Right atrium auricular region (tissue), 2 donors: ENCODE results near the gene LRP1B. TPM values are rescaled to one million over a fixed set of nuclear protein-coding genes. Genes with fewer than 3 reads are reported as not detected.
A peak's percentile ranks its signal among the peaks of the same experiment; 100 is the strongest.

Source experiments
- DNase-seq: peaks from one replicate; pipeline ENCODE4 v3.0.0-alpha.2; 2019; ENCODE audit warnings: low spot score
- H3K27ac ChIP-seq, 2 donors: fragments of 200-600 bp; sonication (generic); 1 replicate in 1 of 2; 2 replicates in 1 of 2; pipeline ENCODE4 v1.5.1; 2016 to 2019
- H3K27me3 ChIP-seq, 2 donors: fragments of 200-600 bp; sonication (generic); one replicate each; pipeline versions ENCODE4 v1.5.1 to v1.6.0; 2017 to 2019
- H3K36me3 ChIP-seq: fragments of 200-600 bp; sonication (generic); one replicate; pipeline ENCODE4 v1.5.1; 2016
- H3K4me1 ChIP-seq, 2 donors: fragments of 200-600 bp; sonication (generic); one replicate each; pipeline versions ENCODE4 v1.5.1 to v1.6.0; 2017 to 2019
- H3K4me3 ChIP-seq, 2 donors: fragments of 200-600 bp; sonication (generic); 1 replicate in 1 of 2; 2 replicates in 1 of 2; pipeline ENCODE4 v1.5.1; 2017 to 2019; ENCODE audit warnings: mild to moderate bottlenecking in 1 of 2, moderate library complexity in 1 of 2
- H3K9me3 ChIP-seq, 2 donors: fragments of 200-600 bp; sonication (generic); one replicate each; pipeline ENCODE4 v1.5.1; 2019
- CTCF ChIP-seq, 2 donors: fragments of 200-600 bp; sonication (generic); IDR thresholded peaks; one replicate each; pipeline ENCODE4 v1.5.1; 2019; ENCODE audit warnings: antibody characterized with exemption in 2 of 2
- total RNA-seq, 2 donors: library from RNA; depleted of rRNA; stranded (reverse); fragments of >200 nt; gene quantifications; one replicate each; pipeline ENCODE4 v1.1.0, GENCODE V29; 2016

Gene LRP1B
- total RNA-seq, 2 donors from 2014 or later: 0.44 to 0.47 TPM

GRCh38 chr2:140876015-140876414 lies 1254.8 kb downstream of the LRP1B start:
- TF ChIP-seq CTCF (IDR thresholded peaks at IDR 0.05): no peak
- H3K9me3 ChIP-seq: peaks cover 0 to 16% of the 10 kb centered on the region in 2 donors
- H3K36me3 ChIP-seq: no peaks in the 10 kb centered on the region
- H3K27ac ChIP-seq: no peak overlapping the region
- H3K4me1 ChIP-seq: no peaks in the 10 kb centered on the region
- no peak for DNase-seq
- H3K27me3 ChIP-seq: no peaks in the 10 kb centered on the region
- H3K4me3 ChIP-seq: no peak overlapping the region

GRCh38 chr2:140873915-140874531 lies 1256.8 kb downstream of the LRP1B start:
- TF ChIP-seq CTCF (IDR thresholded peaks at IDR 0.05): no peak
- Histone ChIP-seq H3K27ac (no peak overlapping the region), H3K36me3 (no peaks in the 10 kb centered on the region), H3K27me3 (no peaks in the 10 kb centered on the region), H3K4me1 (no peaks in the 10 kb centered on the region), H3K4me3 (no peak overlapping the region), H3K9me3 (peaks cover 0 to 16% of the 10 kb centered on the region in 2 donors)
- DNase-seq: no peak

- H3K9me3 ChIP-seq: peaks cover 0 to 11% of the 10 kb centered on the region in 2 donors
- H3K4me3 ChIP-seq: no peak overlapping the region
- no peaks in the 10 kb centered on the region for H3K27me3 ChIP-seq
- H3K4me1 ChIP-seq: no peaks in the 10 kb centered on the region
- no peak overlapping the region for H3K27ac ChIP-seq
- DNase-seq: no peak
- no peak for TF ChIP-seq CTCF (IDR thresholded peaks at IDR 0.05)
- no peaks in the 10 kb centered on the region for H3K36me3 ChIP-seq
Observed at GRCh38 chr2:140869925-140870324, 1260.9 kb downstream of the LRP1B start.

GRCh38 chr2:140869107-140869506 lies 1261.7 kb downstream of the LRP1B start:
- Histone ChIP-seq H3K9me3 (peaks cover 0 to 9% of the 10 kb centered on the region in 2 donors), H3K27me3 (no peaks in the 10 kb centered on the region), H3K27ac (no peak overlapping the region), H3K4me1 (no peaks in the 10 kb centered on the region), H3K4me3 (no peak overlapping the region), H3K36me3 (no peaks in the 10 kb centered on the region)
- DNase-seq: no peak
- TF ChIP-seq CTCF (IDR thresholded peaks at IDR 0.05): no peak

GRCh38 chr2:140865837-140866236 lies 1265.0 kb downstream of the LRP1B start:
- H3K36me3 ChIP-seq: no peaks in the 10 kb centered on the region
- no peak for TF ChIP-seq CTCF (IDR thresholded peaks at IDR 0.05)
- H3K4me3 ChIP-seq: no peak overlapping the region
- no peaks in the 10 kb centered on the region for H3K9me3 ChIP-seq
- no peaks in the 10 kb centered on the region for H3K4me1 ChIP-seq
- no peaks in the 10 kb centered on the region for H3K27me3 ChIP-seq
- no peak overlapping the region for H3K27ac ChIP-seq
- DNase-seq: no peak

- Histone ChIP-seq H3K27me3 (no peaks in the 10 kb centered on the region), H3K4me3 (no peak overlapping the region), H3K9me3 (peaks cover 0 to 2% of the 10 kb centered on the region in 2 donors), H3K4me1 (no peaks in the 10 kb centered on the region), H3K27ac (no peak overlapping the region), H3K36me3 (no peaks in the 10 kb centered on the region)
- TF ChIP-seq CTCF (IDR thresholded peaks at IDR 0.05): peak in 1 of 2 donors; percentile 64
- DNase-seq: no peak
Observed at GRCh38 chr2:140863713-140864112, 1267.1 kb downstream of the LRP1B start.
